CD4-positive, alpha-beta memory T cell (primary cell): ENCODE measurements around the gene ARL8B. TPM values are rescaled to one million over a fixed set of nuclear protein-coding genes. Genes with fewer than 3 reads are reported as not detected.
"Not testable (repeated sequence)": the region's sequence is repeated elsewhere in the genome, so short reads cannot be mapped to it uniquely, and the experiment has no call there.

Experiments used
- CTCF ChIA-PET: fragments of 350-600 bp; sonication (Branson Sonifier 250); formaldehyde crosslinking; loops from one replicate; lab custom pipeline; 2021; ENCODE audit warnings: inconsistent platforms; ENCODE audit not compliant: partially characterized antibody; lab: Charles Lee
- POLR2A ChIA-PET: fragments of 350-600 bp; sonication (Branson Sonifier 250); formaldehyde crosslinking; loops from one replicate; lab custom pipeline; 2021; ENCODE audit not compliant: partially characterized antibody; lab: Charles Lee
- DNase-seq, 5 donors: peaks; one replicate each; pipeline versions ENCODE4 v3.0.0 to v3.0.0-alpha.2; 2020 to 2022; ENCODE audit warnings: mixed read lengths in 1 of 5
- H3K27ac ChIP-seq: one replicate; pipeline ENCODE4 v1.7.0; 2013; ENCODE audit warnings: low read depth, low read length
- H3K27me3 ChIP-seq: 2 replicates; pipeline ENCODE4 v1.7.0; 2013; ENCODE audit warnings: mild to moderate bottlenecking, low read length, moderate library complexity; ENCODE audit not compliant: insufficient read depth
- H3K36me3 ChIP-seq: 2 replicates; pipeline ENCODE4 v1.7.0; 2013; ENCODE audit warnings: mild to moderate bottlenecking, low read length, moderate library complexity; ENCODE audit not compliant: insufficient read depth
- H3K4me1 ChIP-seq: 2 replicates; pipeline ENCODE4 v1.7.0; 2013; ENCODE audit warnings: mild to moderate bottlenecking, low read length, moderate library complexity; ENCODE audit not compliant: insufficient read depth
- H3K4me3 ChIP-seq, 2 donors: one replicate each; pipeline ENCODE4 v1.7.0; 2013; ENCODE audit warnings: low read length in 2 of 2, mild to moderate bottlenecking in 1 of 2
- H3K9me3 ChIP-seq, 2 donors: one replicate each; pipeline ENCODE4 v1.7.0; 2013; ENCODE audit warnings: low read length in 2 of 2, control low read depth in 1 of 2; ENCODE audit not compliant: control insufficient read depth in 1 of 2
- H3K27ac Mint-ChIP-seq, 7 donors: one replicate each; pipeline ENCODE4 v1.8.0; 2020 to 2021; ENCODE audit warnings: mixed read lengths in 7 of 7, mild to moderate bottlenecking in 6 of 7, inconsistent platforms in 3 of 7, moderate library complexity in 3 of 7
- H3K27me3 Mint-ChIP-seq, 2 donors: one replicate each; pipeline ENCODE4 v1.8.0; 2020 to 2021; ENCODE audit warnings: mixed read lengths in 2 of 2
- H3K36me3 Mint-ChIP-seq, 2 donors: one replicate each; pipeline ENCODE4 v1.8.0; 2020 to 2021; ENCODE audit warnings: mixed read lengths in 2 of 2, inconsistent platforms in 1 of 2, mild to moderate bottlenecking in 1 of 2
- H3K4me1 Mint-ChIP-seq, 4 donors: one replicate each; pipeline ENCODE4 v1.8.0; 2020 to 2021; ENCODE audit warnings: mixed read lengths in 4 of 4, mild to moderate bottlenecking in 1 of 4
- H3K4me3 Mint-ChIP-seq, 8 donors: one replicate each; pipeline ENCODE4 v1.8.0; 2020 to 2021; ENCODE audit warnings: mixed read lengths in 8 of 8, mild to moderate bottlenecking in 7 of 8, moderate library complexity in 6 of 8, inconsistent platforms in 3 of 8
- H3K9me3 Mint-ChIP-seq, 8 donors: one replicate each; pipeline ENCODE4 v1.8.0; 2020 to 2021; ENCODE audit warnings: mixed read lengths in 8 of 8, mild to moderate bottlenecking in 5 of 8, inconsistent platforms in 3 of 8, moderate library complexity in 1 of 8
- intact Hi-C: fragments of 100-400 bp; cut with micrococcal nuclease; formaldehyde crosslinking; loops from one replicate; pipeline ENCODE4 v1.15.1; 2023
- polyA plus RNA-seq, 2 donors: library from polyadenylated mRNA; unstranded; fragments of 300-500 nt; fragmentation: Illumina TruSeq; gene quantifications; one replicate each; pipeline ENCODE4 v1.2.3, GENCODE V29; 2021
- total RNA-seq, 2 experiments: library from RNA; stranded (reverse); gene quantifications; one replicate each; pipeline ENCODE4 v1.2.3, GENCODE V29; 2021

Gene ARL8B
- total and polyA plus RNA-seq, 4 experiments from 2014 or later = 46.1 to 60.9 (median 58.0) TPM

DNA sequence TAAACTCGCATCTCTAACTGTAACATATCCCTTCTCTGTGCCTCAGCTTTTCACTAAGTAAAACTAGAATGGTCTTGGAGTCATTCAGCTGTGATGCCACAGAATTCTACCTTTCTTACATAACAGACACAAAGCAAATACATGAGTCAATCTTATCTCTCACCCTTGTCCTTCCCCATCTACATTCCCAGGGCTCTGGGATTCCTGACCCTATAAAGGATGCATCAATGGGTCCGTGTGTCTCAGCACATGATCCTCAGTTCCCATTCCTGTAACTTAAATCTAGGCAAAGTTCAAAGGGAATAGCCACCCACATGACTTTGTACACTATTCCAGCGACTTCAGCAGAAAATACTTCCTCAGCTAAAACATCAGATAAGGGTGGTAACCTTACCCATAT lies 11.8 kb upstream of the ARL8B start:
- H3K9me3 ChIP-seq = no peaks in the 10 kb centered on the region
- no peak overlapping the region for H3K27ac ChIP-seq
- no peaks in the 10 kb centered on the region for H3K36me3 ChIP-seq
- H3K4me3 Mint-ChIP-seq = no peak overlapping the region
- no peaks in the 10 kb centered on the region for H3K36me3 Mint-ChIP-seq
- H3K4me1 ChIP-seq = no peaks in the 10 kb centered on the region
- H3K27me3 ChIP-seq = no peaks in the 10 kb centered on the region
- H3K27ac Mint-ChIP-seq = no peak overlapping the region
- H3K9me3 Mint-ChIP-seq = no peaks in the 10 kb centered on the region
- ChIA-PET POLR2A (no interaction called here), CTCF (no interaction called here)
- H3K4me3 ChIP-seq = no peak overlapping the region
- no peak for DNase-seq
- intact Hi-C loops = no loop called here
- H3K4me1 Mint-ChIP-seq = no peaks in the 10 kb centered on the region
- peaks cover 1% of the 10 kb centered on the region in 2 donors for H3K27me3 Mint-ChIP-seq

DNA sequence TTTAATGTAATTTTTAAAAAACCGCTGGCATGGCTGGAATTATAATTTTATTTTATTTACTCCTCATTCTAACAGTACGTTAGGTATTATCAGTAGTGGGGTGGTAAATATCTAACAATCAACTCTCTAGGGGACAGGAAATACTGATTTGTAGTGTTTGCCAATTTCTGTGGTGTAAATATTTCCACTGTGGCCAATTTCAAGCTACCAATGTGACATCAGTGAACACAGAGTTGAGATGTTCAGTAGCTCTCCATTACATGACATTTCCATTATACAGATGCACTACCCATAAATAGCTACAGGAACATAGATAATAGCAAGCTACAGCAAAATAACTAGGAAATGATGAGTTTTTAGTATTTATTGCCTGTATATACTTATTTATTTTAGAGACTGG lies 10.0 kb upstream of the ARL8B start:
- no peaks in the 10 kb centered on the region for H3K27me3 ChIP-seq
- H3K4me3 Mint-ChIP-seq = no peak overlapping the region
- H3K9me3 Mint-ChIP-seq = peaks cover 0 to 2% (median 0%) of the 10 kb centered on the region in 8 donors
- H3K4me1 ChIP-seq = no peaks in the 10 kb centered on the region
- POLR2A ChIA-PET = no interaction called here
- intact Hi-C loops = no loop called here
- no peak overlapping the region for H3K27ac Mint-ChIP-seq
- H3K4me3 ChIP-seq = no peak overlapping the region
- no peaks in the 10 kb centered on the region for H3K4me1 Mint-ChIP-seq
- no peaks in the 10 kb centered on the region for H3K36me3 Mint-ChIP-seq
- no peaks in the 10 kb centered on the region for H3K9me3 ChIP-seq
- H3K27me3 Mint-ChIP-seq = no peaks in the 10 kb centered on the region
- CTCF ChIA-PET = interaction anchor here (1.6 kb wide), 1 partner anchor 9 kb away, joined by 5 read pairs; no protein-coding TSS in a partner anchor
- no peaks in the 10 kb centered on the region for H3K36me3 ChIP-seq
- H3K27ac ChIP-seq = no peak overlapping the region
- DNase-seq = no peak

DNA sequence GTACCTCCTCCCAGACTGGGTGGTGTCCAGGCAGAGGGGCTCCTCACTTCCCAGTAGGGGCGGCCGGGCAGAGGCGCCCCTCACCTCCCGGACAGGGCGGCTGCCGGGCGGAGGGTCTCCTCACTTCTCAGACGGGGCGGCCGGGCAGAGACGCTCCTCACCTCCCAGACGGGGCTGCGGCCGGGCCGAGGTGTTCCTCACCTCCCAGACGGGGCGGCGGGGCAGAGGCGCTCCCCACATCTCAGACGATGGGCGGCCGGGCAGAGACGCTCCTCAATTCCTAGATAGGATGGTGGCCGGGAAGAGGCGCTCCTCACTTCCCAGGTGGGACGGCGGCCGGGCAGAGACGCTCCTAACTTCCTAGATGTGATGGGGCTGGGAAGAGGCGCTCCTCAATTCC lies 8.4 kb upstream of the ARL8B start:
- H3K4me1 Mint-ChIP-seq, intact Hi-C loops, H3K4me3 ChIP-seq, H3K9me3 ChIP-seq, CTCF ChIA-PET, H3K4me3 Mint-ChIP-seq, POLR2A ChIA-PET, DNase-seq, H3K9me3 Mint-ChIP-seq, H3K27ac Mint-ChIP-seq, H3K27me3 ChIP-seq, H3K4me1 ChIP-seq, H3K27ac ChIP-seq, H3K36me3 ChIP-seq, H3K36me3 Mint-ChIP-seq, H3K27me3 Mint-ChIP-seq: not testable (repeated sequence)

DNA sequence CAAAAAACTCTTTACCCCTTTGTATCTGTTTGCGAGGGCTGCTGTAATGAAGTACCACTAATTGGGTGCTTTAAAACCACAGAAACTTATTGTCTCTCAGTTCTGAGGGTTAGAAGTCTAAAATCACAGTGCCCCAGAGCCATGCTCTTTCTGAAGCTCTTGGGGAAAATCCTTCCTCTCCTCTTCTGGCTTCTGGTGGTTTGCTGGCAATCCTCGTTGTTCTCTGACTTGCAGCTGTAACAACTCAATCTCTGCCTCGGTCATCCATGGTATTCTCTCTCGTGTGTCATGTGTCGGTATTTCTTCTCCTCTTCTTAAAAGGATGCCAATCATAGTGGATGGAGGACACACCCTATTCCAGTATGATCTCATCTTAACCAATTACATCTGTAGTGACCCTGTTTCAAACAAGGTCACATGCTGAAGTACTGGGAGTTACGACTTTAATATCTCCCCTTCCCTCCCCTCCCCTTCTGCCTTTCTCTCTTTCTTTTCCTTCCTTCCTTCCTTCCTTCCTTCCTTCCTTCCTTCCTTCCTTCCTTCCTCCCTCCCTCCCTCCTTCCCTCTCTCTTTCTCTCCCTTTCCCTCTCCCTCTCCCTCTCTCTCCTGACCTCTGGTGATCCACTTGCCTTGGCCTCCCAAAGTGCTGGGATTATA lies 6.5 kb upstream of the ARL8B start:
- CTCF ChIA-PET = interaction anchor here (1.0 to 1.1 kb wide), 2 partner anchors 405 to 607 kb away, joined by 3 to 5 read pairs; no protein-coding TSS in a partner anchor
- no peak for DNase-seq
- Mint-ChIP-seq H3K27ac (no peak overlapping the region), H3K4me1 (no peaks in the 10 kb centered on the region), H3K9me3 (peaks cover 0 to 2% (median 0%) of the 10 kb centered on the region in 8 donors), H3K36me3 (no peaks in the 10 kb centered on the region), H3K4me3 (no peak overlapping the region), H3K27me3 (no peaks in the 10 kb centered on the region)
- no peaks in the 10 kb centered on the region for H3K4me1 ChIP-seq
- H3K4me3 ChIP-seq = no peak overlapping the region
- H3K27me3 ChIP-seq = no peaks in the 10 kb centered on the region
- H3K36me3 ChIP-seq = no peaks in the 10 kb centered on the region
- H3K27ac ChIP-seq = no peak overlapping the region
- no peaks in the 10 kb centered on the region for H3K9me3 ChIP-seq
- intact Hi-C loops = no loop called here
- POLR2A ChIA-PET = no interaction called here

DNA sequence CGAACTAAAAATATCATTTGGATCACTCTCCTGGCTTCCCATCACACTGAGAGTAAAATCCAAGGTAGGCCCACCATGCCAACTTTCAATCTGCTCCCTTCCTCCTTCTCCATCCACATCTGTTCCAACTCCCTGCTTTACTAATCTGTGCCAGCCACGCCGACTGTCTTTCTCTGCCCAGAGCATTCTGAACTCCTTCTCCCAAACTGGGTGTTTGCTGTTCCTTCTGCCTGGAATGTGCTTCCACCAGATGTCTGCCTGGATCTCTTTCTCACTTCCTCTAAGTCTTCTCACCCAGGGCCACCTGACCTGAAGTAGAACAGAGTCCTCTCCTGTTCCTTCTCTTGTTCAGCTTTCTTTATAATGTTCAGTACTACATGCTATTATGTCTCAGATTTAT lies 5.6 kb upstream of the ARL8B start:
- DNase-seq = no peak
- Histone ChIP-seq H3K27me3 (no peaks in the 10 kb centered on the region), H3K36me3 (no peaks in the 10 kb centered on the region), H3K9me3 (no peaks in the 10 kb centered on the region), H3K4me3 (no peak overlapping the region), H3K27ac (no peak overlapping the region), H3K4me1 (peaks cover 2% of the 10 kb centered on the region)
- Mint-ChIP-seq H3K27me3 (no peaks in the 10 kb centered on the region), H3K9me3 (peaks cover 0 to 2% (median 0%) of the 10 kb centered on the region in 8 donors), H3K4me3 (no peak overlapping the region), H3K36me3 (no peaks in the 10 kb centered on the region), H3K4me1 (peaks cover 0 to under 1% (median 0%) of the 10 kb centered on the region in 4 donors), H3K27ac (peak overlapping the region in 1 of 7 donors; percentile 7)
- intact Hi-C loops = no loop called here
- ChIA-PET POLR2A (no interaction called here), CTCF (no interaction called here)

DNA sequence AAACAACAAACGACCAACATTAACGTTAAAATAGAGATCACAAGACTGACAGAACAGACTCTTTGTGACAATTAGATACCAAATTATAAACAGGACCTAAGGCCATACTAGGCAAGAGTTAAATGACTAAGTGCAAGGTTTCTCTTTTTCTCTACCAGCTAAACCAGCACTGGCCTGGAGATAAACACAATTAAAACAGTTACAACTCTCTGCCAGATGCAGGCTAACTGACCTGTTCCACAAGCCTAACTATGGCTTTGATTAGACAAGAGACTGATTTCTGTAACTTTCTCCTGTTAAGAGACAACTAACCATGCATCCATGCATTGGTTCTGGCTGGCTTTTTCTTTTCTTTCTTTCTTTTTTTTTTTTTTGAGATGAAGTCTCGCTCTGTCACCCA lies 1.6 kb upstream of the ARL8B start:
- intact Hi-C loops = loop anchor here (10.0 kb wide), 2 partner anchors 626 to 816 kb away; partner anchors contain the start of genes ITPR1 and SETMAR
- Histone ChIP-seq H3K27ac (no peak overlapping the region), H3K36me3 (no peaks in the 10 kb centered on the region), H3K4me3 (no peak overlapping the region), H3K9me3 (no peaks in the 10 kb centered on the region), H3K27me3 (no peaks in the 10 kb centered on the region), H3K4me1 (peaks cover 32% of the 10 kb centered on the region)
- H3K9me3 Mint-ChIP-seq = peaks cover 0 to 2% (median 0%) of the 10 kb centered on the region in 8 donors
- ChIA-PET POLR2A (interaction anchor here (5.0 kb wide), 1 partner anchor 74 kb away, joined by 39 read pairs; no protein-coding TSS in a partner anchor), CTCF (interaction anchor here (0.7 to 1.8 kb wide), 4 partner anchors 10 to 93 kb away, joined by 3 to 10 read pairs (median 6); no protein-coding TSS in a partner anchor)
- peaks cover 20 to 35% (median 26%) of the 10 kb centered on the region in 4 donors for H3K4me1 Mint-ChIP-seq
- DNase-seq = no peak
- H3K36me3 Mint-ChIP-seq = peaks cover 0 to 17% of the 10 kb centered on the region in 2 donors
- no peak overlapping the region for H3K27ac Mint-ChIP-seq
- peak overlapping the region in 1 of 8 donors; percentile 26 for H3K4me3 Mint-ChIP-seq
- no peaks in the 10 kb centered on the region for H3K27me3 Mint-ChIP-seq
